ENCODE results near the gene ABCD2. TPM values are rescaled to one million over a fixed set of nuclear protein-coding genes. Genes with fewer than 3 reads are reported as not detected.
"Not testable (repeated sequence)": the region's sequence is repeated elsewhere in the genome, so short reads cannot be mapped to it uniquely, and the experiment has no call there.

The ABCD2 gene
- total and polyA plus RNA-seq, 4 donors, result under 0.01 to 0.25 (median 0.05) TPM; not detected in 1

- no peaks in the 10 kb centered on the region for H3K36me3 ChIP-seq (ENCODE audit: control insufficient read depth in 4 of 4, insufficient read depth in 3 of 4, low read depth in 1 of 4, low read length in 3 of 4)
- TF ChIP-seq HNF4A (conservative IDR thresholded peaks at IDR 0.05) (no peak), NR2F2 (IDR thresholded peaks at IDR 0.05) (no peak), GABPA (IDR thresholded peaks at IDR 0.05 in 1 of 2, conservative IDR thresholded peaks at IDR 0.05 in 1 of 2) (no peak), RAD21 (IDR thresholded peaks at IDR 0.05) (no peak), FOXA1 (IDR thresholded peaks at IDR 0.05) (no peak), SP1 (IDR thresholded peaks at IDR 0.05) (no peak), TAF1 (conservative IDR thresholded peaks at IDR 0.05) (no peak), RXRA (IDR thresholded peaks at IDR 0.05) (no peak), YY1 (IDR thresholded peaks at IDR 0.05) (no peak), HNF4G (IDR thresholded peaks at IDR 0.05) (no peak), EGR1 (IDR thresholded peaks at IDR 0.05; ENCODE audit: low read depth in 2 of 2) (no peak), JUND (IDR thresholded peaks at IDR 0.05) (no peak), MAX (IDR thresholded peaks at IDR 0.05) (no peak)
- TF ChIP-seq, protein P1, sequence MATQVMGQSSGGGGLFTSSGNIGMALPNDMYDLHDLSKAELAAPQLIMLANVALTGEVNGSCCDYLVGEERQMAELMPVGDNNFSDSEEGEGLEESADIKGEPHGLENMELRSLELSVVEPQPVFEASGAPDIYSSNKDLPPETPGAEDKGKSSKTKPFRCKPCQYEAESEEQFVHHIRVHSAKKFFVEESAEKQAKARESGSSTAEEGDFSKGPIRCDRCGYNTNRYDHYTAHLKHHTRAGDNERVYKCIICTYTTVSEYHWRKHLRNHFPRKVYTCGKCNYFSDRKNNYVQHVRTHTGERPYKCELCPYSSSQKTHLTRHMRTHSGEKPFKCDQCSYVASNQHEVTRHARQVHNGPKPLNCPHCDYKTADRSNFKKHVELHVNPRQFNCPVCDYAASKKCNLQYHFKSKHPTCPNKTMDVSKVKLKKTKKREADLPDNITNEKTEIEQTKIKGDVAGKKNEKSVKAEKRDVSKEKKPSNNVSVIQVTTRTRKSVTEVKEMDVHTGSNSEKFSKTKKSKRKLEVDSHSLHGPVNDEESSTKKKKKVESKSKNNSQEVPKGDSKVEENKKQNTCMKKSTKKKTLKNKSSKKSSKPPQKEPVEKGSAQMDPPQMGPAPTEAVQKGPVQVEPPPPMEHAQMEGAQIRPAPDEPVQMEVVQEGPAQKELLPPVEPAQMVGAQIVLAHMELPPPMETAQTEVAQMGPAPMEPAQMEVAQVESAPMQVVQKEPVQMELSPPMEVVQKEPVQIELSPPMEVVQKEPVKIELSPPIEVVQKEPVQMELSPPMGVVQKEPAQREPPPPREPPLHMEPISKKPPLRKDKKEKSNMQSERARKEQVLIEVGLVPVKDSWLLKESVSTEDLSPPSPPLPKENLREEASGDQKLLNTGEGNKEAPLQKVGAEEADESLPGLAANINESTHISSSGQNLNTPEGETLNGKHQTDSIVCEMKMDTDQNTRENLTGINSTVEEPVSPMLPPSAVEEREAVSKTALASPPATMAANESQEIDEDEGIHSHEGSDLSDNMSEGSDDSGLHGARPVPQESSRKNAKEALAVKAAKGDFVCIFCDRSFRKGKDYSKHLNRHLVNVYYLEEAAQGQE (IDR thresholded peaks at IDR 0.05), result no peak
- H3K27me3 ChIP-seq (ENCODE audit: control insufficient read depth in 4 of 4, insufficient read depth in 4 of 4, low read length in 3 of 4), result no peaks in the 10 kb centered on the region
- H3K9me3 ChIP-seq (ENCODE audit: control insufficient read depth in 4 of 4, low read length in 3 of 4), result no peaks in the 10 kb centered on the region
- WGBS, result 83% methylated on average over 4 of the region's 4 CpGs
- H3K4me3 ChIP-seq (ENCODE audit: low read depth in 1 of 3, low read length in 3 of 3), result no peak overlapping the region
- H3K9ac ChIP-seq (ENCODE audit: low read depth in 1 of 2, low read length in 2 of 2), result no peak overlapping the region
- no peak overlapping the region for H3K27ac ChIP-seq (ENCODE audit: low read depth in 1 of 2, low read length in 2 of 2)
- no peaks in the 10 kb centered on the region for H3K4me1 ChIP-seq (ENCODE audit: control insufficient read depth in 4 of 4, insufficient read depth in 4 of 4, low read length in 3 of 4)
- no peak for DNase-seq (ENCODE audit: low spot score)
Observed at GRCh38 chr12:39532448-39532847, 87.2 kb downstream of the ABCD2 start.

- 86% methylated on average over 2 of the region's 2 CpGs for WGBS
- Histone ChIP-seq H3K27me3 (ENCODE audit: control insufficient read depth in 4 of 4, insufficient read depth in 4 of 4, low read length in 3 of 4) (no peaks in the 10 kb centered on the region), H3K9me3 (ENCODE audit: control insufficient read depth in 4 of 4, low read length in 3 of 4) (peaks cover 0 to 2% (median 0%) of the 10 kb centered on the region in 4 donors), H3K9ac (ENCODE audit: low read depth in 1 of 2, low read length in 2 of 2) (no peak overlapping the region), H3K27ac (ENCODE audit: low read depth in 1 of 2, low read length in 2 of 2) (no peak overlapping the region), H3K4me1 (ENCODE audit: control insufficient read depth in 4 of 4, insufficient read depth in 4 of 4, low read length in 3 of 4) (no peaks in the 10 kb centered on the region), H3K4me3 (ENCODE audit: low read depth in 1 of 3, low read length in 3 of 3) (no peak overlapping the region), H3K36me3 (ENCODE audit: control insufficient read depth in 4 of 4, insufficient read depth in 3 of 4, low read depth in 1 of 4, low read length in 3 of 4) (no peaks in the 10 kb centered on the region)
- no peak for DNase-seq (ENCODE audit: low spot score)
- no peak for TF ChIP-seq NR2F2 (IDR thresholded peaks at IDR 0.05)
- no peak for TF ChIP-seq ZBTB33 (IDR thresholded peaks at IDR 0.05)
Observed at GRCh38 chr12:39526974-39527373, 92.6 kb downstream of the ABCD2 start.

DNA sequence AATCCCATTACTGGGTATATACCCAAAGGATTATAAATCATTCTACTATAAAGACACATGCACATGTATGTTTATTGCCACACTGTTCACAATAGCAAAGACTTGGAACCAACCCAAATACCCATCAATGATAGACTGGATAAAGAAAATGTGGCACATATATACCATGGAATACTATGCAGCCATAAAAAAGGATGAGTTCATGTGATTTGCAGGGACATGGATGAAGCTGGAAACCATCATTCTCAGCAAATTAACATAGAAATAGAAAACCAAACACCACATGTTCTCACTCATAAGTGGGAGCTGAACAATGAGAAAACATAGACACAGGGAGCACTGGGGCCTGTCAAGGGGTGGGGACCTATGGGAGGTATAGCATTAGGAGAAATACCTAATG lies 97.4 kb downstream of the ABCD2 start:
- not testable (repeated sequence) for H3K27me3 ChIP-seq (ENCODE audit: control insufficient read depth in 4 of 4, insufficient read depth in 4 of 4, low read length in 3 of 4); DNase-seq (ENCODE audit: low spot score); H3K27ac ChIP-seq (ENCODE audit: low read depth in 1 of 2, low read length in 2 of 2); H3K36me3 ChIP-seq (ENCODE audit: control insufficient read depth in 4 of 4, insufficient read depth in 3 of 4, low read depth in 1 of 4, low read length in 3 of 4); H3K4me1 ChIP-seq (ENCODE audit: control insufficient read depth in 4 of 4, insufficient read depth in 4 of 4, low read length in 3 of 4); H3K9me3 ChIP-seq (ENCODE audit: control insufficient read depth in 4 of 4, low read length in 3 of 4); H3K9ac ChIP-seq (ENCODE audit: low read depth in 1 of 2, low read length in 2 of 2); H3K4me3 ChIP-seq (ENCODE audit: low read depth in 1 of 3, low read length in 3 of 3)

Data from liver (tissue), 9 donors.